GM13976 (cell line): ENCODE data around the gene MAP4K4.

Experiments used
- DNase-seq: peaks from one replicate; pipeline ENCODE4 v3.0.0; 2012; ENCODE audit warnings: low spot score
- in situ Hi-C: fragments of 300-500 bp; cut with MboI; formaldehyde crosslinking; loops from one replicate; pipeline ENCODE4 v1.12.0; 2022; ENCODE audit warnings: low sequenced_read_pairs, mixed read lengths, inconsistent platforms; ENCODE audit not compliant: unreplicated experiment
- TF ChIP-seq, protein P1 (sequence below): IDR thresholded peaks from 2 replicates; pipeline ENCODE4 v1.5.1; 2012; ENCODE audit warnings: borderline replicate concordance, mild to moderate bottlenecking; ENCODE audit not compliant: insufficient read depth; ENCODE audit errors: extremely low read depth, missing control alignments, control extremely low read depth

The MAP4K4 gene

DNA sequence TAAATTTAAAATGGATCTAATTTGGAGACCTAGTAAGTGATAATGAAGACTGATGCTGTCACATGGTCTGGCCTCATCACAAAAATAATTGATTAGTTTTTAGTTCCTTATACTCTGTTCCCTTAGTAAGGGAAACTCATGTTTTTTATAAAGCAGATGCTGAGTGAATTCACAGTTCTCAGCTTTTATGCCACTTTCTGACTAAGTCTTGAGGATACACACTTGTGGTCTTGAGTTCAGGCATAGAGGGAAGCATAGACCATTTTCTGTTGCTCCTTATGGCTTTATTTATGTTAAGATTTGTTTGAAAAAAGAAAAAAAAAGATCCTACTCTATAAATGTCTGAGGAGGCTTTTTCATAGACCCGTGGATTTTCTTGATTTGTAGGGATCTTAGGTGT lies 91.1 kb downstream of the MAP4K4 start:
- in situ Hi-C loops = no loop called here
- TF ChIP-seq, protein P1, sequence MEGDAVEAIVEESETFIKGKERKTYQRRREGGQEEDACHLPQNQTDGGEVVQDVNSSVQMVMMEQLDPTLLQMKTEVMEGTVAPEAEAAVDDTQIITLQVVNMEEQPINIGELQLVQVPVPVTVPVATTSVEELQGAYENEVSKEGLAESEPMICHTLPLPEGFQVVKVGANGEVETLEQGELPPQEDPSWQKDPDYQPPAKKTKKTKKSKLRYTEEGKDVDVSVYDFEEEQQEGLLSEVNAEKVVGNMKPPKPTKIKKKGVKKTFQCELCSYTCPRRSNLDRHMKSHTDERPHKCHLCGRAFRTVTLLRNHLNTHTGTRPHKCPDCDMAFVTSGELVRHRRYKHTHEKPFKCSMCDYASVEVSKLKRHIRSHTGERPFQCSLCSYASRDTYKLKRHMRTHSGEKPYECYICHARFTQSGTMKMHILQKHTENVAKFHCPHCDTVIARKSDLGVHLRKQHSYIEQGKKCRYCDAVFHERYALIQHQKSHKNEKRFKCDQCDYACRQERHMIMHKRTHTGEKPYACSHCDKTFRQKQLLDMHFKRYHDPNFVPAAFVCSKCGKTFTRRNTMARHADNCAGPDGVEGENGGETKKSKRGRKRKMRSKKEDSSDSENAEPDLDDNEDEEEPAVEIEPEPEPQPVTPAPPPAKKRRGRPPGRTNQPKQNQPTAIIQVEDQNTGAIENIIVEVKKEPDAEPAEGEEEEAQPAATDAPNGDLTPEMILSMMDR = no peak
- no peak for DNase-seq

DNA sequence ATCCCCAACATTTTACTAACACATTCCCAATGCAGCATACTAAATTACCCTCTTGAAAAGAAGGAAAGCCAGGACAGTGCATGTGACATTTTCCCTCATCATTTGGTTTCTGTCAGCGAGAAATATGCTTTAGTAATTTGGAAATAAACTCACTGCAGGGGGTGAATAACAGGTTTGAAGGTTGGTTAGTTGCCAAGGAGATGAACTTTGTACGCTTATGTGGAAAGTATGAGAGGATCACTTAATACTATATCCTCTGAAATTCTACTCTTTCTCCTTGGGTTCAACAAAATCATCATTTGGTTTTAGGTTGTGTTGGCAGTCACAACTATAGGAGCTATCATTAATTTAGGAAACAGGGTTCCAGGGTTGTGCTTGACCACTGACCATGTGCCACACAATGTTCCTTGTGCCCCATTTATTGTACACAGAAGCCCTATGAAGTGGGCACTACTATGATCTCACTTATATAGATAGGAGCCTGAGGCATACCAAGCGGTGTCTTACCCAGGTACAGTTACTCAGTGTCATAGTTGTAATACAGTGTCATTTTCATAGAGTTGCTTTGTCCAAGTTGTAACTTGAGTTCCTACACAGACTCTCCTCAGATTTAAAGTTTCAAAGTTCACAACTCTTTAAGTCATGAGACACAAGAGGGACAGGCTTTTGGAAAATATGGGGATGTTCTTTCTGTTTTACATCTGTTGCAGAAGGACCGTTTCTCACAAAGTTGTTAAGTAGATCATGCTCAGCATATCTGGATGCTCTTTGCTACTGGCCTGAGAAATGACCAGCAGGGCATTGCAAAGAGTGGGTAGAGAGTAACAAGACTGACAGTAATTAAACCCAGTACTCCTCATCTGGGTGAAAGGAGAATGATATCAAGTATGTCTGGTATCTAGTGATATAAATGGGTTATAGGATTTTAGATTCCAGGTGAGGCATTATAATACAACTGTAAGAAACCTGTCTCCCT lies 91.8 kb downstream of the MAP4K4 start:
- in situ Hi-C loops = no loop called here
- TF ChIP-seq, protein P1 = no peak
- DNase-seq = no peak

DNA sequence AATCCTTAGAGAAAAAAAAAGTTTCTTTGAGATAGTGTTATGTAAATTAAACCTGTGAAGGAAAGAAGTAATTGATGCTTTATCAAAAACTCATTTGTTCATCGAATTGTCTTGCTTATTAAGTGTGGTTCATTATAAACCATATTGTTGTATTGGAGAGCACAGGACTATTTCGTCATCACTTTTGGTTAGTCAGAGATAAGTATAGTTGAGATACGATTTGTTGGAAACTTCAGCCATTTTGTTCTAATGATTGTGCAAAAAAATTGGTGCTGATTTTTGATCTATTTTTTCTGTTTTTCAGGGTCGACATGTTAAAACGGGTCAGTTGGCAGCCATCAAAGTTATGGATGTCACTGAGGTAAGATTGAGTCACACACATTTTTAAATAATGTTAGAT lies 92.9 kb downstream of the MAP4K4 start:
- TF ChIP-seq, protein P1 = no peak
- no peak for DNase-seq
- in situ Hi-C loops = no loop called here

DNA sequence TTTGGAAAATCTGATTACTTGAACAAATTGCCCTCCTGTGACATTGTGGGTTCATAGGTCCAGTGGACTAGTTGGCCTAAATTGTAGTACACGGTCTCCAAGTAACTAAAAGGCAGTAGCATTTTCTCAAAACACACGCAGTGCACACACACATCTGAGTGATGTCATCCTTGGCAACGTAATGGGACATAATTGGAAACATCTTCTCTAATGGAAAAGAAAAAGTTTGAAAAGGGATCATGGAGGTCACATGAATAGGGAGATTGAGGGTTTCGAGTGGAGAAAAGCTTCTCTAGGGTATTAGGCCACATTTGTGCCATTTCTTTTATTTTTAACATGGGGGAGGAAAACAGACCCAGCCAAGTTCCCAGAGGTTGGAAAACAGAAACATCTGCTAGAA lies 93.3 kb downstream of the MAP4K4 start:
- in situ Hi-C loops = no loop called here
- no peak for DNase-seq
- TF ChIP-seq, protein P1 = no peak

DNA sequence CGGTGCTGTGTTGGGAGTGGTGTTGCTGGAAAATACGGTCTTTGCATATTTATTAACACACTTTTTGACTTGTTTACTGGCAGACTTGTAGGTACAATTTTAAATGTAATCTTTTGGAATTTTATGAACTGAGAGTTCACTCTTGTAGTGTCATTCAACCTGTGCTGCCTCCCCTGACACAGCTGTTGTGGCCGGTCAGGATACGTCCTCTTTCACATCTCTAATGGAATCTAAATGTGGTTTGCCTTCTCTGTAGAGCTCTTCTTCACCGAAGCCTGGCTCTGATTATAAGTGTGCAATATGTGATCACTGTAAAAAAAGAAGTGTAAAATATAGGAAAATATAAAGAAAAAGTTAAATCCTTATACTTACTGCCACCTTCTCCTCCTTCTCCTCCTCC lies 94.7 kb downstream of the MAP4K4 start:
- in situ Hi-C loops = no loop called here
- no peak for DNase-seq
- TF ChIP-seq, protein P1 = no peak

DNA sequence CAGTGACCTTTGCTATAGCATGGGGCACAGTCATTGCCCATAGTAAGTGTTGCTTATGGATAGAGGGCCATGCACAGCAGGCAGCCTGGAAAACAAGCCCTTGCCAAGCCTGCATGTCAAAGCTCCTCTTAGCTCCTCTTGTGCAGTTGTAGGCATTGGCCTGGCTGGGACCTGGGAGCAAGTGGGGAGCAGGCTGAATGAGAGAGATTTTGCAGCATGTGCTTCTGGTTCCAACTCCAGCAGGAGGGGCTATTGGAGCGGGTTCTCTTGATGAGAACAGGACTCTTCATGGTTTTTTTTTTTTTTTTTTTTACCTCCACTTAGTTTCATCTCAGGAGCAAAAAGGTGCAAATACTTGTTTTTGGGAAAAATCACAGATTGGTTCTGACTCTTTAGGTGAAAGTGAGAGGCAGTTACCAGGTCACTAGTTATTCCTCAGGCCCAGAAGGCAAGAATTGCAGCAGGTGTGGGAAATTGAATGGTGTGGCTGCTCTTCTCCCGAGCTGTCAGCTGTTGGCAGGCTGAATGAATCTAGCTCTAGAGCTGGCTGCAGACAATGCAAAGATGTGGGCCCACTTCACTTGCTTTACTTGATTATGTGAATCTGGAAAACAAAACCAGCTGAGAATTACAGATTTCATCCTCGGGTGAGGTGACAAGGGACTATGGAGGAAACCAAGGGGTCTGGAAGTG lies 95.9 kb downstream of the MAP4K4 start:
- TF ChIP-seq, protein P1 = no peak
- in situ Hi-C loops = no loop called here
- DNase-seq = no peak
